Nephron progenitor cell (in vitro differentiated cells): ENCODE results near the gene IPO5.
A peak's percentile ranks its signal among the peaks of the same experiment; 100 is the strongest.

ENCODE experiments used
- DNase-seq: peaks from one replicate; pipeline ENCODE4 v3.0.0; 2021
- H3K27ac Mint-ChIP-seq: 2 replicates; pipeline ENCODE4 v1.8.0; 2021; ENCODE audit warnings: mild to moderate bottlenecking, moderate library complexity, mixed read lengths
- H3K27me3 Mint-ChIP-seq: 2 replicates; pipeline ENCODE4 v1.8.0; 2021; ENCODE audit warnings: mild to moderate bottlenecking, low read depth, mixed read lengths; ENCODE audit not compliant: poor library complexity
- H3K36me3 Mint-ChIP-seq: 2 replicates; pipeline ENCODE4 v1.8.0; 2021; ENCODE audit warnings: low read depth, mixed read lengths
- H3K4me1 Mint-ChIP-seq: 2 replicates; pipeline ENCODE4 v1.8.0; 2021; ENCODE audit warnings: mixed read lengths
- H3K4me3 Mint-ChIP-seq: 2 replicates; pipeline ENCODE4 v1.8.0; 2021; ENCODE audit warnings: mild to moderate bottlenecking, moderate library complexity, mixed read lengths
- H3K9me3 Mint-ChIP-seq: 2 replicates; pipeline ENCODE4 v1.8.0; 2021; ENCODE audit warnings: mild to moderate bottlenecking, moderate library complexity, mixed read lengths
- TF ChIP-seq, protein P1 (sequence below): fragments of 200-600 bp; sonication (generic); IDR thresholded peaks from 2 replicates; pipeline ENCODE4 v1.5.0; 2021; ENCODE audit warnings: antibody characterized with exemption

Gene IPO5

DNA sequence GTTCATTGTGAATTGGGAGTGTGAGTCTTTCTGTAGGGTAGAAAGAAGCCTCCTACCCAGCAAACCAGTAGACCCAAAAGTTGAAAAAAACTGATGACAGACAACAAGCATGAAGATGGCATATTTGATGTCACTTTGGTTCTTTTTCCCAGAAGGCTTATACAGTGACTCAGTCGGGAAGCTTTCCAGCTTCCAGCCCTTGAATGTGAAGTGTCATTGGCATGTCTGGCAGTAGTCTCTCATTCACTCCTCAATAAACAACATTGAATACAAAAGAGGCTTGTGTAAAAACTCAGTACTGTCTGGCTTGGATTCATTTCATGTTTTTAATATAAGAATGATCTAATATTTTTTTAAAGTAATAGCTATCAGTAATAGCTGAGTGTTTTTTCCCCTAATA lies 68.7 kb downstream of the IPO5 start:
- H3K27ac Mint-ChIP-seq, result no peak overlapping the region
- peaks cover 63% of the 10 kb centered on the region for H3K36me3 Mint-ChIP-seq
- no peaks in the 10 kb centered on the region for H3K27me3 Mint-ChIP-seq
- TF ChIP-seq, protein P1, sequence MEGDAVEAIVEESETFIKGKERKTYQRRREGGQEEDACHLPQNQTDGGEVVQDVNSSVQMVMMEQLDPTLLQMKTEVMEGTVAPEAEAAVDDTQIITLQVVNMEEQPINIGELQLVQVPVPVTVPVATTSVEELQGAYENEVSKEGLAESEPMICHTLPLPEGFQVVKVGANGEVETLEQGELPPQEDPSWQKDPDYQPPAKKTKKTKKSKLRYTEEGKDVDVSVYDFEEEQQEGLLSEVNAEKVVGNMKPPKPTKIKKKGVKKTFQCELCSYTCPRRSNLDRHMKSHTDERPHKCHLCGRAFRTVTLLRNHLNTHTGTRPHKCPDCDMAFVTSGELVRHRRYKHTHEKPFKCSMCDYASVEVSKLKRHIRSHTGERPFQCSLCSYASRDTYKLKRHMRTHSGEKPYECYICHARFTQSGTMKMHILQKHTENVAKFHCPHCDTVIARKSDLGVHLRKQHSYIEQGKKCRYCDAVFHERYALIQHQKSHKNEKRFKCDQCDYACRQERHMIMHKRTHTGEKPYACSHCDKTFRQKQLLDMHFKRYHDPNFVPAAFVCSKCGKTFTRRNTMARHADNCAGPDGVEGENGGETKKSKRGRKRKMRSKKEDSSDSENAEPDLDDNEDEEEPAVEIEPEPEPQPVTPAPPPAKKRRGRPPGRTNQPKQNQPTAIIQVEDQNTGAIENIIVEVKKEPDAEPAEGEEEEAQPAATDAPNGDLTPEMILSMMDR, result no peak
- H3K4me3 Mint-ChIP-seq, result no peak overlapping the region
- H3K9me3 Mint-ChIP-seq, result no peaks in the 10 kb centered on the region
- H3K4me1 Mint-ChIP-seq, result peaks cover 10% of the 10 kb centered on the region
- no peak for DNase-seq

DNA sequence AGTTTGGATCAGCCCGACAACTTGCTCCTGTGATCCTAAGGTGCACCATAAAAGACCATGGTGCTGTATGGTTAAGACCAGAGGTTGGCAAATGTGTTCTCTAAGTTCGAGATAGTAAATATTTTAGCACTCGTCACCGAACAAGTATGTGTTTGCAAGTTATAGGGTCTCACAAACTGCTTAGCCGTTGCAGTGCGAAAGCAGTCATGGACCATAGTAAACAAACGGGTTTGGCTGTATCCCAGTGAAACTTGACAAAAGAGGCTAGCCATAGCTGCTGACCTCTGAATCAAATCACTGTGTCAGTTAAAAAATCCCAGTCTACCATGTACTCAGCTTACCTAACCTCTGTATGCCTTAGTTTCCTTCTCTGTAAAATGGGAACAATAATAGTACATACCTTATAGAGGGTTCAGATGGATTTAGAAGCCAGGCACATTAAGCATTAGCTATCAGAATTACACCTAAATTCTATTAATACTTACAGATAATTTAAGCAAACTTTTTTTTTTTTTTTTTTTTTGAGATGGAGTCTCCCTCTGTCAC lies 72.1 kb downstream of the IPO5 start:
- H3K36me3 Mint-ChIP-seq, result peaks cover 30% of the 10 kb centered on the region
- no peak overlapping the region for H3K4me3 Mint-ChIP-seq
- DNase-seq, result no peak
- no peaks in the 10 kb centered on the region for H3K9me3 Mint-ChIP-seq
- peaks cover 10% of the 10 kb centered on the region for H3K4me1 Mint-ChIP-seq
- H3K27ac Mint-ChIP-seq, result no peak overlapping the region
- TF ChIP-seq, protein P1, result no peak
- H3K27me3 Mint-ChIP-seq, result no peaks in the 10 kb centered on the region

DNA sequence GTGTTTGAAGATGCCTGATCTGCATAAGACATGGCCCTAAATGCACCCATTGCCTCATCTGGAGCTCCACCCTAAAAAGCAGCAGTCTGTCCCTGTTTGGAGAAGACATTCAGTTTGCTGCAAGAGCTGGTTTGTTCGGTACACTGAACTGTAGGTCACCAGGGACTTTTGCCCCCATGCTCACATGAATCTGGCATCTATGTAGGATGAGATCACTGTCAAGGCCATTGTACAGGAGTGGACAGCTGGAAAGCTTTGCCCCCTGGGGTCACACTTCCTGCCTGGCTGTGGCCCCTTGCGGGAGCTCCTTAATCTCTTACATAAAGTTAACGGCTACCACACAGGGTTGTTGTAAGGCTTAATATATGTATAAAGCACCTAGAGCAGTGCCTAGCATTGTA lies 73.0 kb downstream of the IPO5 start:
- TF ChIP-seq, protein P1, result no peak
- H3K4me3 Mint-ChIP-seq, result no peak overlapping the region
- peaks cover 14% of the 10 kb centered on the region for H3K4me1 Mint-ChIP-seq
- H3K9me3 Mint-ChIP-seq, result no peaks in the 10 kb centered on the region
- H3K27ac Mint-ChIP-seq, result peak overlapping the region; percentile 44
- H3K27me3 Mint-ChIP-seq, result no peaks in the 10 kb centered on the region
- no peak for DNase-seq
- peaks cover 25% of the 10 kb centered on the region for H3K36me3 Mint-ChIP-seq

DNA sequence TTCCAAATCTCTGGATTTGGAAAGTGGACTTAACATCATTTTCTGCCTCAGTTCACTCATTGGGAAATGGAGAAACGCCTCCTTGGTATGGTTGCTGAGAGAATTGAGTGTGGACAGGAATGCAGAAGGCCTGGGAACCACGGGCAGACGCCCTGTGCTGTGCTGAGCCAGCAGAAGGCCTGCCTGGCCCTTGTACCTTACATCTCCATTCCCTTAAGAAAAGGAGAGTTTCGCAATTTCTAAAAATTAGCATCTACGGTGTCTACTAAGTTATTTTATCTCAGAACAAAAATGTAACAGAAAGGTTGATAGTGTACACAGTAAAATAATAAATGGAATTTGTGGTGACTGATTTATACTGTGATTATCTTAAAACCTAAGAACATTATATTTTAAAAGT lies 78.7 kb downstream of the IPO5 start:
- H3K27me3 Mint-ChIP-seq, result peaks cover 14% of the 10 kb centered on the region
- no peaks in the 10 kb centered on the region for H3K9me3 Mint-ChIP-seq
- TF ChIP-seq, protein P1, result no peak
- no peaks in the 10 kb centered on the region for H3K36me3 Mint-ChIP-seq
- H3K4me1 Mint-ChIP-seq, result peaks cover 12% of the 10 kb centered on the region
- DNase-seq, result no peak
- peak overlapping the region; percentile 39 for H3K27ac Mint-ChIP-seq
- no peak overlapping the region for H3K4me3 Mint-ChIP-seq

DNA sequence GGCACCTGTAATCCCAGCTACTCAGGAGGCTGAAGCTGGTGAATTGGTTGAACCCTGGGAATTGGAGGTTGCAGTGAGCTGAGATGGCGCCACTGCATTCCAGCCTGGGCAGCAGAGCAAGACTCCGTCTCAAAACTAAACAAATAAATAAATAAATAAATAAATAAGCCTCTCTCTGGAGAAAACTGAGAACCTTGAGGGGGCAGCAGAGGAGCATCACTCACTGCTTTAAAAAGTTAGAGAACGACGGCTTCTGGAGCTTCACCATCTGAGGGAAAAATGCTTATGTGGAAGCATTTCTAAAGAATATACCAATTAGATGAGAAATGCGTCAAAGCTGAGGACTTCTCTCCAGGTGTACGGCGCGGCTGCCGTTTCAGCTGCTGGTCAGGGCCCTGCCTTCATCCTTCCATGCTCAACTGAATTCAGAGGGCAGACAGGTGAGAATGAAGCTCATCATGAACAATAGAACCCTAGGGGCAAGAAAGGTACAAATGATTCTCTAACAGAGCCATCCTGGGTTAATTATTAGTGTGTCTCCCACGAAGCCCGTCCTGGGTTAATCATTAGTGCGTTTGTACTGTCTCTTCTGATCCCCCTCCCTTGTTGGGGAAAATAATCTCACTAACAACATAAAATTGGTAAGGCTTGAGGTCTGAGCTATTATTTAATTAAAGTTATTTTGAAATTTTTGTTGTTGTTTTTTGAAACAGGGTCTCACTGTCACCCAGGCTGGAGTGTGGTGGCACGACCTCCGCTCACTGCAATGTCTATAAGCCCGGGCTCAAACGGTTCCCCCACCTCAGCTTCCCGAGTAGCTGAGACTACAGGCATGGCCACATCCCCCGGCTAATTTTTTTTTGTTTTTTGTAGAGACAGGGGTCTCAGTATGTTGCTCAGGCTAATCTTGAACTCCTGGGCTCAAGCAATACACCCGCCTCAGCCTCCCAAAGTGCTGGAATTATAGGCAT lies 80.1 kb downstream of the IPO5 start:
- DNase-seq, result peak; percentile 36
- peaks cover 12% of the 10 kb centered on the region for H3K4me1 Mint-ChIP-seq
- peaks cover 14% of the 10 kb centered on the region for H3K27me3 Mint-ChIP-seq
- TF ChIP-seq, protein P1, result peak; percentile 23
- no peaks in the 10 kb centered on the region for H3K9me3 Mint-ChIP-seq
- H3K4me3 Mint-ChIP-seq, result no peak overlapping the region
- no peak overlapping the region for H3K27ac Mint-ChIP-seq
- H3K36me3 Mint-ChIP-seq, result no peaks in the 10 kb centered on the region
